ENCODE measurements around the gene KDM4B. TPM values are rescaled to one million over a fixed set of nuclear protein-coding genes. Genes with fewer than 3 reads are reported as not detected.

KDM4B gene
- total RNA-seq, 4 donors from 2014 or later = 26.6 to 84.2 (median 39.9) TPM

DNA sequence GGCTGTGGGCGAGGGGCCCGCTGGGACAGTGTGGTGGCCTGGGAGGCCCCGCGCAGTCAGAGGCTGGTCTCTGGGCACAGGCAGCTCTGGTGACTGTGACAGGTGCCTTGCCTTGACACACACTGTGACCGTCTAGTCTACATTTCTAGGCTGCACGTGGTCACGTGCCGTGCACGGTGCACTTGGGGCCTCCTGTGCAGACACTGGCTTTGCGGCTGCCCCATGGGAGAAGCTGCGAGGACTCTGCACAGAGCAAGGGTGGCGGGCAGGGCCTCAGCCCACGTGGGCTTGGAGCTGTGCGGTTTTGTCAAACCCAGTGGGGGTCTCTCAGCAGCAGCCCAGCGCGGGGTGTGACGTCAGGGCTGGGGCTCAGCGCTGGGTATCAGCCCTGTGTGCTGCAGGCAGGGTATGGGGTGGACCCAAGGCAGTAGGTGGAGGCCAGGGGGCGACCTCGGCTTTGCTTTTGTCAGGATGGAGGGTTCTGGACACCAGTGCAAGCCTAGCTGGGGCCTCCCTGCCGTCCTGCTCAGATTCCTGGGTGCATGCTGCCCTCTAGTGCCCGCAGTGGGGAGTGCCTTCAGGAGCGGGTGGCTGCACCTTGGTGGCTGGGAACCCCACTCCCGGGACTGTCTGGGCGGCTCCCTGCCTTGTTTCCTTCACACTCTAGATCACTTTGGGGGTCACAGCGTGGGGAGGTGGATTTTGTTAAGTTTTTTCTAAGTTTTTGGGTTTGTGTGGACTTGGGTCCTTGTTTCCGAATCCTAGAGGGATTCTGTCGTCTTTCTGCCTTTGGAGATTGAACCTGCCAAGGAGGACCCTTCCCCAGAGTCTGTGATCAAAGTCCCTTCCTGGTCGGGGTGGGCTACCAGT, 62.6 kb downstream of the KDM4B start:
- intact Hi-C loops (cut with DNase I; ENCODE audit: low total_unique reads) = loop anchor here (2.0 to 10.0 kb wide), 3 partner anchors 47 to 219 kb away; no protein-coding TSS in a partner anchor
- TF ChIP-seq POLR2AphosphoS5 (IDR thresholded peaks at IDR 0.05) = no peak
- TF ChIP-seq, protein P1, sequence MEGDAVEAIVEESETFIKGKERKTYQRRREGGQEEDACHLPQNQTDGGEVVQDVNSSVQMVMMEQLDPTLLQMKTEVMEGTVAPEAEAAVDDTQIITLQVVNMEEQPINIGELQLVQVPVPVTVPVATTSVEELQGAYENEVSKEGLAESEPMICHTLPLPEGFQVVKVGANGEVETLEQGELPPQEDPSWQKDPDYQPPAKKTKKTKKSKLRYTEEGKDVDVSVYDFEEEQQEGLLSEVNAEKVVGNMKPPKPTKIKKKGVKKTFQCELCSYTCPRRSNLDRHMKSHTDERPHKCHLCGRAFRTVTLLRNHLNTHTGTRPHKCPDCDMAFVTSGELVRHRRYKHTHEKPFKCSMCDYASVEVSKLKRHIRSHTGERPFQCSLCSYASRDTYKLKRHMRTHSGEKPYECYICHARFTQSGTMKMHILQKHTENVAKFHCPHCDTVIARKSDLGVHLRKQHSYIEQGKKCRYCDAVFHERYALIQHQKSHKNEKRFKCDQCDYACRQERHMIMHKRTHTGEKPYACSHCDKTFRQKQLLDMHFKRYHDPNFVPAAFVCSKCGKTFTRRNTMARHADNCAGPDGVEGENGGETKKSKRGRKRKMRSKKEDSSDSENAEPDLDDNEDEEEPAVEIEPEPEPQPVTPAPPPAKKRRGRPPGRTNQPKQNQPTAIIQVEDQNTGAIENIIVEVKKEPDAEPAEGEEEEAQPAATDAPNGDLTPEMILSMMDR (IDR thresholded peaks at IDR 0.05) = peak; percentile 91 to 95 (median 92)
- Histone ChIP-seq H3K4me3 (no peak overlapping the region), H3K9me3 (no peaks in the 10 kb centered on the region), H3K4me1 (peaks cover 0 to 22% (median 9%) of the 10 kb centered on the region in 4 donors), H3K27ac (no peak overlapping the region), H3K27me3 (no peaks in the 10 kb centered on the region), H3K36me3 (peaks cover 0 to 8% (median 2%) of the 10 kb centered on the region in 4 donors)
- in situ Hi-C loops (cut with MboI; ENCODE audit: low pct_ligation_motif_present in 1 of 4, low pct_unique_long_range_greater_than_20kb in 1 of 4, low sequenced_read_pairs in 3 of 4) = loop anchor here in 3 of 4 donors (5.0 to 25.0 kb wide), 3 partner anchors 157 to 169 kb away; partner anchors contain the start of gene PLIN3 (in 1 of the 3)
- 57% methylated on average over 24 of the region's 29 CpGs; no CpG with 5 or more reads in 1 of the 2 donors for WGBS, 2 donors (ENCODE audit: low coverage in 1 of 2)
- peak; percentile 86 for DNase-seq

DNA sequence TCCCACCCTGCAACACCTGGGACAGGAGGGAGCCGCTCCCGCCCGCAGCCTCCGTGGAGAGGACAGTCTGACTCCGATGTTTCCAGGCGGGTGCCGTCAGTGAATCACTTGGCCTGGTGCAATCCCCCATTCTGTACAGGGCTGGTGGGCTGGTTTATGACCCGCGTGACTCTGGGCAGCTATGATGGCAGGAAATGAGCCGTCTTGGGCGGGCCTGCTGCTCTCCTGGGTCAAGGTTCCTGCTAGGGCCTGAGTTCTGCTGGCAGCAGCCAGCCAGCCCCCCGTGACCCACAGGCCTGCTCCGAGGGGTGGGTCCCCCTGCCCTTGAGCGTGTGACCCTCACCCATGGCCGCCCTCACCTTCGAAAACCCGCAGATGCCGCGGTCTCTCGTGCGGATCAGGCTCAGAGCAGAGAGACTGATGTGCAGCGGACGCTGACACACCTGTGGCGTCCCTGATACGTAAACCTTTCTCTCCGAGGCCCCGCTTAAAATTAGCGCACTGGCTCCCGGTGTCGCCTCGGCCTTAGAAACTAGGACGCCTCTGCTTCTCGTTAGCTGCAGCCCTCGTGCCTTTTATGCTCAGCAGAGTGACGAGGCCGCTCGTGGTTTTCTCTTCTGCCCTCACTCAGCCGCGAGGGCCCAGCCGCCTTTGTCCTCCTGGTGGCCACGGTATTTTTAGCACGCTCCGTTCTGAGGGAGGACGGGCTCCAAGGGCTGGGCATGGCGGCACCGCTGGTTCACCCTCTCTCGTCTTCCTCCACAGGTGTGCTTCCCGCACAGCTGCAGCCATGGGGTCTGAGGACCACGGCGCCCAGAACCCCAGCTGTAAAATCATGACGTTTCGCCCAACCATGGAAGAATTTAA, 63.4 kb downstream of the KDM4B start:
- H3K36me3 ChIP-seq = peaks cover 0 to 8% (median 2%) of the 10 kb centered on the region in 4 donors
- no peaks in the 10 kb centered on the region for H3K27me3 ChIP-seq
- TF ChIP-seq, protein P1 (IDR thresholded peaks at IDR 0.05) = no peak
- TF ChIP-seq POLR2A (IDR thresholded peaks at IDR 0.05) = no peak
- TF ChIP-seq EP300 (IDR thresholded peaks at IDR 0.05; ENCODE audit: low read depth) = no peak
- TF ChIP-seq POLR2AphosphoS5 (IDR thresholded peaks at IDR 0.05) = no peak
- WGBS, 2 donors (ENCODE audit: low coverage in 1 of 2) = 72 to 89% methylated on average over 12 to 51 of the region's 52 CpGs
- peaks cover 0 to 26% (median 9%) of the 10 kb centered on the region in 4 donors for H3K4me1 ChIP-seq
- no peak overlapping the region for H3K27ac ChIP-seq
- in situ Hi-C loops (cut with MboI; ENCODE audit: low pct_ligation_motif_present in 1 of 4, low pct_unique_long_range_greater_than_20kb in 1 of 4, low sequenced_read_pairs in 3 of 4) = loop anchor here in 3 of 4 donors (5.0 to 25.0 kb wide), 3 partner anchors 158 to 170 kb away; partner anchors contain the start of gene PLIN3 (in 1 of the 3)
- H3K9me3 ChIP-seq = no peaks in the 10 kb centered on the region
- no peak overlapping the region for H3K4me3 ChIP-seq
- intact Hi-C loops (cut with DNase I; ENCODE audit: low total_unique reads) = loop anchor here (2.0 to 10.0 kb wide), 3 partner anchors 48 to 220 kb away; no protein-coding TSS in a partner anchor
- DNase-seq = no peak

DNA sequence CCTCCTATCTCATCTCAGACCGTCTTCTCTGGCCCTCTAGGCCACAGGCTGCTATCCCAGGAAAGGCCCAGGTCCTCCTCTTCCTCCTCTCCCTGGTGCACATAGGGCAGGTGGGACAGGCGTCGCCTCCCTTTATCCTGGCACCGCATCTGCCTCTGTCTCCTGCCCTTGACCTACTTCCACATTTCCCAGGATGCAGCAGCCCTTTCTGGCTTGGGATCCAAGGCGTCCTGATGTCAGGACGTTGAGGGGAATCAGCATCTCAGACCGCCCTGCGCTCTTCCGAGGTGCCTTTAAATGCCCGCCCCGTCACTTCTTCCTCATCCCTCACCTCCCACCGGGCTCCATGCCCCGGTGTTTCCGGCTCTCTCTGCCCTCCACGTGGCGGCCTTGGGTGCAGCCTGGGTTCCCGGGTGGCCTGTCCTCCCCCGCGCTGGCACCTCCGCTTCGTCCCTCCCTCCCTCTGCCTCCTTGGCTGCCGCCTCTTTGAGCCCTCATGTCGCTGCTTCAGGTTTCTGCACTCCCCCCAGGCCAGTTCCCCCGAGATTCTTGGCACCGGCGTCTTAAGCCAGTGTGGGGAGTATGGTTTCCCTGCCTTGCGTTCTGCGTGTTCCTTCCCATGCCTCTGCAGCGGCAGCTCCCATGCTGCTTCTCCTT, 66.3 kb downstream of the KDM4B start:
- peaks cover 0 to 29% (median 14%) of the 10 kb centered on the region in 4 donors for H3K4me1 ChIP-seq
- intact Hi-C loops (cut with DNase I; ENCODE audit: low total_unique reads) (loop anchor here (10.0 kb wide), 1 partner anchor 50 kb away; no protein-coding TSS in a partner anchor), in situ Hi-C loops (cut with MboI; ENCODE audit: low pct_ligation_motif_present in 1 of 4, low pct_unique_long_range_greater_than_20kb in 1 of 4, low sequenced_read_pairs in 3 of 4) (loop anchor here in 2 of 4 donors (10.0 to 25.0 kb wide), 2 partner anchors 160 to 173 kb away; partner anchors contain the start of gene PLIN3 (in 1 of the 2))
- no peak overlapping the region for H3K27ac ChIP-seq
- no peak for DNase-seq
- peaks cover 0 to 9% (median 4%) of the 10 kb centered on the region in 4 donors for H3K36me3 ChIP-seq
- no peak overlapping the region for H3K4me3 ChIP-seq
- no peaks in the 10 kb centered on the region for H3K9me3 ChIP-seq
- TF ChIP-seq POLR2A (IDR thresholded peaks at IDR 0.05) = no peak
- no peak for TF ChIP-seq POLR2AphosphoS5 (IDR thresholded peaks at IDR 0.05)
- TF ChIP-seq, protein P1 (IDR thresholded peaks at IDR 0.05) = no peak
- TF ChIP-seq EP300 (IDR thresholded peaks at IDR 0.05; ENCODE audit: low read depth) = no peak
- WGBS, 2 donors (ENCODE audit: low coverage in 1 of 2) = 84 to 87% methylated on average over 11 to 29 of the region's 29 CpGs
- H3K27me3 ChIP-seq = no peaks in the 10 kb centered on the region

All from transverse colon (tissue), 4 donors.